IMR-90 (cell line): ENCODE data around the gene TRIM13. TPM values are rescaled to one million over a fixed set of nuclear protein-coding genes. Genes with fewer than 3 reads are reported as not detected.

Experiments used
- ATAC-seq: fragments of 200-7000 bp; cut with Tn5 transposase; 2 replicates; pipeline ENCODE4 v1.9.1; 2020; ENCODE audit warnings: low read depth, mild to moderate bottlenecking, moderate library complexity
- BruUV-seq: library from RNA; stranded (reverse); fragments of 400-500 nt; replicated peaks from 2 replicates; lab custom pipeline; 2021; lab: Mats Ljungman, UMichigan
- CTCF ChIA-PET: fragments of 300-600 bp; formaldehyde crosslinking; extraction: SDS; loops from one replicate; lab custom pipeline; 2021; ENCODE audit warnings: antibody characterized with exemption; lab: Yijun Ruan, JAX
- POLR2A ChIA-PET: fragments of 300-600 bp; sonication (Branson Sonifier 250); formaldehyde crosslinking; loops from one replicate; lab custom pipeline; 2022; ENCODE audit warnings: antibody characterized with exemption; ENCODE audit not compliant: unreplicated experiment; lab: Charles Lee
- DNase-seq: peaks from one replicate; pipeline ENCODE4 v3.0.0; 2013
- H2AFZ ChIP-seq: replicated peaks from 2 replicates; pipeline ENCODE3; 2013; ENCODE audit warnings: low read length, mild to moderate bottlenecking; ENCODE audit not compliant: poor library complexity
- H2AK5ac ChIP-seq: 2 replicates; pipeline ENCODE4 v1.6.1; 2013; ENCODE audit warnings: low read depth, low read length, inconsistent platforms
- H2AK9ac ChIP-seq: replicated peaks from 2 replicates; pipeline ENCODE3; 2013; ENCODE audit warnings: mild to moderate bottlenecking, low read depth, low read length, moderate library complexity; ENCODE audit not compliant: poor library complexity
- H2BK120ac ChIP-seq: 2 replicates; pipeline ENCODE4 v1.6.1; 2013; ENCODE audit warnings: low read depth, low read length, inconsistent platforms
- H2BK15ac ChIP-seq: 3 replicates; pipeline ENCODE4 v1.6.1; 2013; ENCODE audit warnings: low read depth, low read length, inconsistent platforms
- H2BK20ac ChIP-seq: 2 replicates; pipeline ENCODE4 v1.6.1; 2013; ENCODE audit warnings: low read depth, mild to moderate bottlenecking, inconsistent platforms, low read length, moderate library complexity
- H2BK5ac ChIP-seq: 2 replicates; pipeline ENCODE4 v1.6.1; 2013; ENCODE audit warnings: mild to moderate bottlenecking, low read depth, low read length, inconsistent platforms; ENCODE audit not compliant: poor library complexity, severe bottlenecking
- H3K14ac ChIP-seq: replicated peaks from 2 replicates; pipeline ENCODE4 v1.6.1; 2013; ENCODE audit warnings: low read depth, low read length, inconsistent platforms
- H3K18ac ChIP-seq: 2 replicates; pipeline ENCODE4 v1.6.1; 2013; ENCODE audit warnings: low read depth, low read length, control low read depth
- H3K23ac ChIP-seq: 2 replicates; pipeline ENCODE4 v1.6.1; 2013; ENCODE audit warnings: low read depth, low read length, inconsistent platforms
- H3K27ac ChIP-seq: 2 replicates; pipeline ENCODE4 v1.5.1; 2013; ENCODE audit warnings: mild to moderate bottlenecking, control low read depth, low read length; ENCODE audit not compliant: insufficient read depth
- H3K27me3 ChIP-seq: 2 replicates; pipeline ENCODE4 v1.6.1; 2013; ENCODE audit warnings: low read length; ENCODE audit not compliant: control insufficient read depth, insufficient read depth
- H3K36me3 ChIP-seq: 2 replicates; pipeline ENCODE4 v1.6.1; 2013; ENCODE audit warnings: low read length, mixed read lengths; ENCODE audit not compliant: control insufficient read depth, insufficient read depth
- H3K4ac ChIP-seq: 2 replicates; pipeline ENCODE4 v1.6.1; 2013; ENCODE audit warnings: low read depth, low read length, inconsistent platforms
- H3K4me1 ChIP-seq: 2 replicates; pipeline ENCODE4 v1.6.1; 2013; ENCODE audit warnings: low read length, mixed read lengths; ENCODE audit not compliant: control insufficient read depth, insufficient read depth
- H3K4me2 ChIP-seq: 2 replicates; pipeline ENCODE4 v1.6.1; 2013; ENCODE audit warnings: low read depth, mild to moderate bottlenecking, control low read depth, low read length, moderate library complexity
- H3K4me3 ChIP-seq: 2 replicates; pipeline ENCODE4 v1.5.1; 2013; ENCODE audit warnings: low read depth, mild to moderate bottlenecking, control low read depth, low read length, moderate library complexity; ENCODE audit not compliant: insufficient read depth
- H3K56ac ChIP-seq: 2 replicates; pipeline ENCODE4 v1.6.1; 2013; ENCODE audit warnings: low read length, inconsistent platforms; ENCODE audit not compliant: insufficient read depth; ENCODE audit errors: extremely low read depth
- H3K79me1 ChIP-seq, 2 experiments: 2 replicates each; pipeline ENCODE4 v1.6.1; 2013; ENCODE audit warnings: low read length in 2 of 2, inconsistent platforms in 1 of 2, low read depth in 1 of 2
- H3K9ac ChIP-seq: 2 replicates; pipeline ENCODE4 v1.6.1; 2013; ENCODE audit warnings: low read depth, low read length, control low read depth
- H3K9me1 ChIP-seq: 2 replicates; pipeline ENCODE4 v1.6.1; 2013; ENCODE audit warnings: low read length, inconsistent platforms; ENCODE audit not compliant: insufficient read depth
- H3K9me3 ChIP-seq: 2 replicates; pipeline ENCODE4 v1.6.1; 2013; ENCODE audit warnings: low read length; ENCODE audit not compliant: control insufficient read depth, insufficient read depth
- H4K20me1 ChIP-seq: 2 replicates; pipeline ENCODE4 v1.6.1; 2013; ENCODE audit warnings: low read length, inconsistent platforms; ENCODE audit not compliant: insufficient read depth
- H4K5ac ChIP-seq: 2 replicates; pipeline ENCODE4 v1.6.1; 2013; ENCODE audit warnings: mild to moderate bottlenecking, low read depth, low read length, control low read depth
- H4K8ac ChIP-seq, 2 experiments: 2 replicates each; pipeline ENCODE4 v1.6.1; 2013; ENCODE audit warnings: low read depth in 2 of 2, low read length in 2 of 2, control low read depth in 1 of 2, inconsistent platforms in 1 of 2
- H4K91ac ChIP-seq: 2 replicates; pipeline ENCODE4 v1.6.1; 2013; ENCODE audit warnings: low read depth, low read length, inconsistent platforms; ENCODE audit not compliant: insufficient read depth
- BHLHE40 ChIP-seq: fragments of 150-350 bp; IDR thresholded peaks from 2 replicates; pipeline ENCODE4 v1.6.1; 2016; ENCODE audit warnings: mild to moderate bottlenecking, low read depth, low read length
- CEBPB ChIP-seq: IDR thresholded peaks from 2 replicates; pipeline ENCODE4 v1.6.1; 2012; ENCODE audit warnings: low read depth, low read length, improper control_type of control experiment
- CHD1 ChIP-seq: IDR thresholded peaks from 2 replicates; pipeline ENCODE4 v1.6.1; 2012; ENCODE audit warnings: low read depth, low read length, improper control_type of control experiment
- CTCF ChIP-seq: conservative IDR thresholded peaks from 2 replicates; pipeline ENCODE4 v1.5.1; 2012; ENCODE audit warnings: mild to moderate bottlenecking, low read depth, low read length, improper control_type of control experiment
- ELK1 ChIP-seq: fragments of 150-350 bp; IDR thresholded peaks from 2 replicates; pipeline ENCODE4 v1.6.1; 2016; ENCODE audit warnings: low read depth, mild to moderate bottlenecking, low read length, moderate library complexity, borderline replicate concordance
- FOS ChIP-seq: fragments of 150-350 bp; IDR thresholded peaks from 2 replicates; pipeline ENCODE4 v1.6.1; 2016; ENCODE audit warnings: low read depth, low read length
- MAFK ChIP-seq: IDR thresholded peaks from 2 replicates; pipeline ENCODE4 v1.6.1; 2012; ENCODE audit warnings: low read depth, low read length, improper control_type of control experiment
- MAZ ChIP-seq: IDR thresholded peaks from 2 replicates; pipeline ENCODE4 v1.6.1; 2012; ENCODE audit warnings: low read depth, mild to moderate bottlenecking, low read length, improper control_type of control experiment, moderate library complexity, borderline replicate concordance
- MXI1 ChIP-seq: IDR thresholded peaks from 2 replicates; pipeline ENCODE4 v1.6.1; 2012; ENCODE audit warnings: low read depth, mild to moderate bottlenecking, low read length, moderate library complexity, borderline replicate concordance
- NFE2L2 ChIP-seq: fragments of 150-350 bp; IDR thresholded peaks from 2 replicates; pipeline ENCODE4 v1.6.1; 2016; ENCODE audit warnings: low read depth, mild to moderate bottlenecking, low read length
- POLR2A ChIP-seq: IDR thresholded peaks from 2 replicates; pipeline ENCODE4 v1.6.1; 2012; ENCODE audit warnings: mild to moderate bottlenecking, low read depth, low read length
- RAD21 ChIP-seq: IDR thresholded peaks from 2 replicates; pipeline ENCODE4 v1.6.1; 2012; ENCODE audit warnings: low read length, improper control_type of control experiment
- RCOR1 ChIP-seq: IDR thresholded peaks from 2 replicates; pipeline ENCODE4 v1.6.1; 2012; ENCODE audit warnings: mild to moderate bottlenecking, low read length, improper control_type of control experiment; ENCODE audit not compliant: insufficient replicate concordance
- RFX5 ChIP-seq: IDR thresholded peaks from 2 replicates; pipeline ENCODE4 v1.8.0; 2012; ENCODE audit warnings: low read depth, mild to moderate bottlenecking, low read length, moderate library complexity
- SMC3 ChIP-seq: fragments of 150-350 bp; IDR thresholded peaks from 2 replicates; pipeline ENCODE4 v1.6.1; 2016; ENCODE audit warnings: low read depth, mild to moderate bottlenecking, antibody characterized with exemption, low read length, moderate library complexity
- USF2 ChIP-seq: fragments of 150-350 bp; IDR thresholded peaks from 2 replicates; pipeline ENCODE4 v1.6.1; 2017; ENCODE audit warnings: mild to moderate bottlenecking, antibody characterized with exemption, low read length, low read depth
- WGBS, 2 experiments: methylation state at CpG; one replicate each; pipeline versions ENCODE4 v1.1.5 to v1.1.7; 2013; ENCODE audit warnings: missing lambda C conversion rate in 2 of 2; ENCODE audit not compliant: insufficient read length in 1 of 2; ENCODE audit errors: extremely low coverage in 2 of 2; 5-methylcytosine and 5-hydroxymethylcytosine counted together
- dilution Hi-C: fragments of 300-500 bp; cut with HindIII; formaldehyde crosslinking; loops from one replicate; pipeline ENCODE4 v1.14.3; 2018; ENCODE audit warnings: low sequenced_read_pairs; ENCODE audit not compliant: unreplicated experiment
- in situ Hi-C: fragments of 300-500 bp; cut with MboI; formaldehyde crosslinking; loops from 3 replicates; pipeline ENCODE4 v1.14.3; 2019; ENCODE audit warnings: low sequenced_read_pairs, inconsistent platforms, mixed read lengths
- intact Hi-C: fragments of 100-400 bp; cut with micrococcal nuclease; formaldehyde crosslinking; loops from 2 replicates; pipeline ENCODE4 v1.10.0; 2022
- polyA plus RNA-seq, 3 experiments: library from polyadenylated mRNA; depleted of rRNA; stranded (reverse); fragments of >200 nt; gene quantifications; 2 replicates each; pipeline ENCODE4 v1.2.3, GENCODE V29; 2012; ENCODE audit warnings: low replicate concordance in 1 of 3
- total RNA-seq: library from RNA; depleted of rRNA; stranded (reverse); fragments of >200 nt; gene quantifications from 2 replicates; pipeline ENCODE4 v1.2.3, GENCODE V29; 2012

Gene TRIM13
- total and polyA plus RNA-seq, 2 of the 4 experiments (the other 2 are of a cell fraction), result 12.0 to 20.1 TPM

GRCh38 chr13:49985129-49985528 lies 11.7 kb upstream of the TRIM13 start:
- Histone ChIP-seq H3K36me3 (peaks cover 5% of the 10 kb centered on the region), H3K9me1 (peaks cover 4% of the 10 kb centered on the region; the same call in 1 of the 2 replicates), H2BK15ac (no peak overlapping the region), H4K5ac (no peak overlapping the region), H3K27ac (no peak overlapping the region), H3K27me3 (no peaks in the 10 kb centered on the region), H3K9ac (no peak overlapping the region), H2AK9ac (no peak overlapping the region), H4K91ac (no peak overlapping the region), H3K4ac (no peak overlapping the region), H4K20me1 (no peaks in the 10 kb centered on the region), H3K18ac (no peak overlapping the region), H3K4me2 (no peak overlapping the region), H2BK120ac (no peak overlapping the region), H3K4me3 (no peak overlapping the region), H2AK5ac (no peak overlapping the region), H2BK5ac (no peak overlapping the region), H3K79me1 (no peaks in the 10 kb centered on the region), H3K23ac (no peak overlapping the region), H3K9me3 (no peaks in the 10 kb centered on the region), H2AFZ (no peak overlapping the region), H3K56ac (no peak overlapping the region), H2BK20ac (no peak overlapping the region), H4K8ac (no peak overlapping the region), H3K4me1 (no peaks in the 10 kb centered on the region), H3K14ac (no peak overlapping the region)
- dilution Hi-C loops (no loop called here), intact Hi-C loops (no loop called here), in situ Hi-C loops (loop anchor here (10.0 to 25.0 kb wide), 2 partner anchors 540 to 927 kb away; partner anchors contain the start of gene RNASEH2B)
- no TSS peak for BruUV-seq
- WGBS, 2 experiments, result no CpG with 5 or more reads among the region's 2 CpGs
- no peak for DNase-seq
- TF ChIP-seq RCOR1 (no peak), SMC3 (no peak), CTCF (no peak), CHD1 (no peak), USF2 (no peak), FOS (no peak), MXI1 (no peak), MAZ (no peak), BHLHE40 (no peak), POLR2A (no peak), CEBPB (no peak), RFX5 (no peak), ELK1 (no peak), RAD21 (no peak), NFE2L2 (no peak), MAFK (no peak)
- no peak for ATAC-seq
- POLR2A ChIA-PET, result interaction anchor here (0.6 to 0.7 kb wide), 2 partner anchors 809 to 927 kb away, joined by 5 to 9 read pairs; no protein-coding TSS in a partner anchor
- CTCF ChIA-PET, result interaction anchor here (0.7 kb wide), 1 partner anchor 224 kb away, joined by 5 read pairs; no protein-coding TSS in a partner anchor
